SU-DHL-6 (cell line): ENCODE data around the gene BMPR1B.

Experiments
- CTCF ChIP-seq: fragments of 200-600 bp; sonication (generic); IDR thresholded peaks from one replicate; pipeline ENCODE4 v1.5.1; 2017; ENCODE audit warnings: antibody characterized with exemption, mild to moderate bottlenecking, low read length, moderate library complexity; ENCODE audit not compliant: insufficient read depth, poor library complexity, severe bottlenecking
- EZH2phosphoT487 ChIP-seq: fragments of 200-600 bp; sonication (generic), shearing (Covaris generic); conservative IDR thresholded peaks from 2 replicates; pipeline ENCODE4 v1.6.1; 2018; ENCODE audit warnings: mild to moderate bottlenecking, antibody characterized with exemption, low read length, moderate library complexity, mixed read lengths

- TF ChIP-seq CTCF = no peak
- TF ChIP-seq EZH2phosphoT487 = no peak
Measured at GRCh38 chr4:95157596-95157995, 399.8 kb downstream of the BMPR1B start.
